GM19468 (cell line): Measurements from ENCODE around the gene LDLRAD4.

Experiments
- ATAC-seq: cut with Tn5 transposase; IDR thresholded peaks from one replicate; pipeline ENCODE4 v1.9.1; 2021; ENCODE audit warnings: mild to moderate bottlenecking, moderate library complexity, moderate number of reproducible peaks; ENCODE audit not compliant: unreplicated experiment; ENCODE audit errors: extremely low read depth

Gene LDLRAD4

GRCh38 chr18:13363359-13363758 is 144.8 kb downstream of the LDLRAD4 start:
- ATAC-seq = no peak

GRCh38 chr18:13364721-13365205 is 146.2 kb downstream of the LDLRAD4 start:
- ATAC-seq = no peak

GRCh38 chr18:13366131-13366530 is 147.6 kb downstream of the LDLRAD4 start:
- ATAC-seq = no peak

DNA sequence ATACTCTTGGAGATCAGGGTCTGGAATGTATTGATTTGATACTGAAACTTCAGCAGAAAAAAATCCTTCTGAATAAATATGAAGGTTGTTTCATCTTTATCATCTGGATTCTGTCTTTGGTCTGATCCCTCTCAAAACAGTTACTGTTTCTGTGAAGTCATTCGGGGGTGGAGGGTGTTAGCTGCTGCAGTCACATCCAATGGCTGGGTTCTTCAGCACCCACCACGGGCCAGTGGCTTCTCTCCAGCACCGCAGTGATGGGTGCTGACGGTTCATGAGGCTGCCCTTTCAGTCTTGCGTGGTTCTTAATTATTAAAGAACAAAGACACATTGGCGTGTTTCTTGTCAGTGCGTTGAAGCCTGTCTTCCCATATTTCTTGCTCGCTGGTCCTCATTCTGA is 148.0 kb downstream of the LDLRAD4 start:
- no peak for ATAC-seq

GRCh38 chr18:13366962-13367892 is 148.7 kb downstream of the LDLRAD4 start:
- no peak for ATAC-seq

DNA sequence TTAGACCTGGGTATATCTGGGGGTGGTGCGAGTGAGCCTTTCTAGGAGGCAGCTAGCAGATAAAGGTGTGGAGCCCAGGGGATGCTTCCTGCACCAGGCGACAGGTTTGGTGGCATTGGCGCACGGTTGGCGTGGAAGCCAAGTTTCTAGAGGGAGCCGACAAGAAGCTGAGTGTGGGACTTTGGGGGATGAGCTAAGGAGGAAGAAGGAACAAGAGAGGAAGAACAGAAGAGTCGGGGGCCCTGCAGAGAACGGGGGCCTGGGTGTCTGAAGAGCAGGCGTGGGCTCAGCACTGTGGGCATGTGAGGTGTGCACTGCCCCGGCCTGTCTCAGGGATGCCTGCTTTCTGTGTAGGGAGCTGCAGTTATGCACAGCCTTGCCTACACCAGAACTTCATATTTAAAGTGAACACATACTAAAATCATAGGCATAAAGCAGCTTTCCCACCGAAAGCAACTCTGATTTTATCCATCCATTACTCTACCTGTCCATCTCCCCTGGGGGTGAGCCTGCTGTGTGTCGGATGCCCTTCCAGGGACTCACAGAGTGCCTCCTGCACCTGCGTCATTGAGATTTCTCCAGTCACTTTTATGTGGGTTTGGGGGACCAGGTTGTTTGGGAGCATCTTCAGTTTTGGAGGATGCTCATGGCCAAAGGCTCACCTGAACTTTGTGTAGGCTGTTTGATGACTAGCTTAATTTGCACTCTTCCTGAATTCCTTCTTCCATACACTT is 149.7 kb downstream of the LDLRAD4 start:
- no peak for ATAC-seq

DNA sequence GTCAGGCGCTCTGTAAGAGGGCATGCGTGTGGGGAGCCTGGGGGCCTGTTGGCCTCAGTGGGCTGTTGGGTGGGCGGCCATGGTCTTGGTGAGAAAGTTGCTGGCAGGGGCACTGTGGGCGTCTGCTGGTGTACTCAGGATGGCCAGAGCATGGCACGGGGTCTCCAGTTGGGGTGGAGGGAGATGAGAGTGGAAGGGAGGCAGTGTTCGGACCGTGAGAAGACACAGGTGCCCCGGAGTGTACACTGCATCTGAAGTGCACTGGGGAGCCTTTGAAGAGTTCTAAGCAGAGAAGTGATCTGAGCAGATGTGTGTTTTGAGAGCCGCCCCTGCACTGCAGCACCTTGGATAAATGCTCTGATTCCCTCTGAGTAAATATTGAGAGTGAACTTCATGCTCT is 150.8 kb downstream of the LDLRAD4 start:
- no peak for ATAC-seq

- ATAC-seq = no peak
Measured at GRCh38 chr18:13369756-13370510, 151.4 kb downstream of the LDLRAD4 start.

- no peak for ATAC-seq
Measured at GRCh38 chr18:13370995-13371625, 152.6 kb downstream of the LDLRAD4 start.

- no peak for ATAC-seq
Measured at GRCh38 chr18:13371689-13372418, 153.3 kb downstream of the LDLRAD4 start.

DNA sequence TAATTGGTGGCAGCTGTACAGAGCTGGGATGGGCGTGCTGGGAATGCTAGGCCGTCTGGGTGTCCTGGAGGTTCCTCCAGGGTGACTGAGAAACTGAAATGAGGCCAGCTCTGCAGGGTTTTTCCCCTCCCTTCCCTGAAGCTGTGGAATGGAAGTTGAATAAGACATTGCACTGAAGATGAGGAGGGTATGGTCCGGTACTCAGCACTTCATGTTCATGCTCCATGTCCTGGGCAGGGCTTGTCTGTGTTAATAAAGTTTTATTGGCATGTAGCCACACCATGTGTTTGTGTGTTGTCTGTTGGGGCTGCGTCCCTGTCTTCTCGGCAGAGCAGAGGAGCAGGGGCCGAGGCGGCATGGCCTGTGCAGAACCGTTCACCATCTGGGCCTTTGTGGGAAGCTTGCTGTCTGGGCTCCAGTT is 154.0 kb downstream of the LDLRAD4 start:
- no peak for ATAC-seq

GRCh38 chr18:13374096-13374467 is 155.5 kb downstream of the LDLRAD4 start:
- ATAC-seq = no peak

GRCh38 chr18:13374468-13375301 is 156.1 kb downstream of the LDLRAD4 start:
- ATAC-seq = no peak

DNA sequence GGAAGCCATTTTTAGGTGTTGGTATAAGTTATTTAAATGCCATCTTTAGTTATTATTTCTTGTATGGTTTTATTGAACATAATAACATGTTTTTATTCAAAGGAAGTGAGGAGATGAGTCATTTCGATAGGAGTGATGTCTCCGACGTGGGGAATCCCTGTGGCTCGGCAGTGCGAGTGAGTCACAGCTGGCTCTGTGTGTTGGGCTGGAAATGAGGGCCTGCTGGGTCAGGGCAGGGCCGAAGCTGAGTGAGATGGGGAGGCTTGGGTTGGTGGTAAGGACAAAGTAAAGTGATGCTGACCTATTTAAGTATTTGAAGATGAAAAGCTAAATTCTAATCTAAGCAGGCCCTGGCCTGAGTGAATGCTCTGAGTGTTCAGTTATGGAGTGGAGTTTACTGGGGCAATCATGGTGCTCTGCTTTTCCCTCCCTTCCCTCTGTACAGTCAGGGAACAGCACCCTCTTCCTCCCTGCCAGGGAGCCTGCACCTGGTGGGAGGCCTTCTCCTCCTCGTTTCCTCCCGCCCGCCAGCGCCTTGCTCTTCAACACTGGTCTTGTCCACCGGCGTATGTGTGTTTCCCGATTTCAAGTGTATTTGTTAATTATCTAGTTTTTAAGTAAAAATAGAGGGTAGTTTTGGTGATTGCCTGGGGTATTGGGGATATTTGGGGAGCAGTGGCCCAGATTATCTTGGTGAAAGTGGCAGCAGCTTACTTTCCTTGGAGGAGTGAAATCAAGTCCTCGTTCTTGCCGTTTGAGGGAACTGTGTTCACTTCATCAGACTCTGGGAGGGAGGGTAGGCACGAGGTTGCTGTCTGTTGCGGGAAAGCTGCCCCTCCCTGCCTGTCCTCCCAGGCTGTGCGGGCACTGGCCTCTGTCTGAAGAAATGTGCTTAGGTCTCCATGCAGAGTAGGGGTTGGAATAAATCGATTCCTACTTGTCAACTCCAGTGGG is 157.0 kb downstream of the LDLRAD4 start:
- ATAC-seq = peak; percentile 34

- ATAC-seq = no peak
Measured at GRCh38 chr18:13376298-13376840, 157.8 kb downstream of the LDLRAD4 start.

GRCh38 chr18:13376841-13377351 is 158.3 kb downstream of the LDLRAD4 start:
- no peak for ATAC-seq

GRCh38 chr18:13377496-13377895 is 158.9 kb downstream of the LDLRAD4 start:
- ATAC-seq = no peak
